MM.1S (cell line): ENCODE data around the gene ST6GALNAC6.

ENCODE experiments used
- DNase-seq: peaks from one replicate; pipeline ENCODE4 v3.0.0-alpha.2; 2015
- H2AFZ ChIP-seq: fragments of 300-600 bp; sonication (generic); 2 replicates; pipeline ENCODE4 v1.6.0; 2016; ENCODE audit warnings: antibody characterized with exemption, low read length
- H3F3A ChIP-seq: fragments of 300-600 bp; sonication (generic); 2 replicates; pipeline ENCODE4 v1.6.1; 2016; ENCODE audit warnings: mild to moderate bottlenecking, antibody characterized with exemption, low read length, moderate library complexity, mixed read lengths; ENCODE audit not compliant: insufficient read depth
- H3K27ac ChIP-seq: fragments of 300-600 bp; sonication (generic); 2 replicates; pipeline ENCODE4 v1.5.1; 2016; ENCODE audit warnings: mild to moderate bottlenecking, low read length
- H3K27me3 ChIP-seq: fragments of 300-600 bp; sonication (generic); replicated peaks from 2 replicates; pipeline ENCODE4 v1.6.0; 2016; ENCODE audit warnings: low read length; ENCODE audit not compliant: insufficient read depth
- H3K36me3 ChIP-seq: fragments of 300-600 bp; sonication (generic); replicated peaks from 2 replicates; pipeline ENCODE4 v1.6.1; 2016; ENCODE audit warnings: mild to moderate bottlenecking, low read length, mixed read lengths; ENCODE audit not compliant: insufficient read depth
- H3K4me1 ChIP-seq: fragments of 300-600 bp; sonication (generic); 2 replicates; pipeline ENCODE4 v1.6.1; 2016; ENCODE audit warnings: low read length, mixed read lengths
- H3K4me2 ChIP-seq: fragments of 300-600 bp; sonication (generic); 2 replicates; pipeline ENCODE4 v1.6.0; 2016; ENCODE audit warnings: low read depth, low read length
- H3K4me3 ChIP-seq: fragments of 300-600 bp; sonication (generic); 2 replicates; pipeline ENCODE4 v1.5.1; 2016; ENCODE audit warnings: low read length, mixed read lengths
- H3K79me2 ChIP-seq: fragments of 300-600 bp; sonication (generic); 2 replicates; pipeline ENCODE4 v1.6.1; 2016; ENCODE audit warnings: mixed run types, low read length, mixed read lengths
- H3K9ac ChIP-seq: fragments of 300-600 bp; sonication (generic); 2 replicates; pipeline ENCODE4 v1.6.1; 2016; ENCODE audit warnings: low read length, mixed read lengths
- H3K9me2 ChIP-seq: fragments of 300-600 bp; sonication (generic); replicated peaks from 2 replicates; pipeline ENCODE4 v1.6.1; 2016; ENCODE audit warnings: mild to moderate bottlenecking, low read length, mixed read lengths; ENCODE audit not compliant: insufficient read depth
- H3K9me3 ChIP-seq: fragments of 300-600 bp; sonication (generic); replicated peaks from 2 replicates; pipeline ENCODE4 v1.6.1; 2016; ENCODE audit warnings: mild to moderate bottlenecking, low read length, mixed read lengths; ENCODE audit not compliant: insufficient read depth
- H4K20me1 ChIP-seq: fragments of 300-600 bp; sonication (generic); 2 replicates; pipeline ENCODE4 v1.6.1; 2016; ENCODE audit warnings: mild to moderate bottlenecking, low read length, moderate library complexity, mixed read lengths; ENCODE audit not compliant: insufficient read depth
- EZH2 ChIP-seq: fragments of 300-600 bp; sonication (generic); optimal IDR thresholded peaks from 2 replicates; pipeline ENCODE3; 2017; ENCODE audit warnings: low read depth, mild to moderate bottlenecking, antibody characterized with exemption, low read length, mixed read lengths
- EZH2phosphoT487 ChIP-seq: fragments of 300-600 bp; sonication (generic); IDR thresholded peaks from 2 replicates; pipeline ENCODE4 v1.6.1; 2018; ENCODE audit warnings: antibody characterized with exemption, low read length
- TF ChIP-seq, protein P1 (sequence below): fragments of 300-600 bp; sonication (generic); IDR thresholded peaks from 2 replicates; pipeline ENCODE4 v1.5.1; 2016; ENCODE audit warnings: antibody characterized with exemption, low read length, mixed read lengths

Gene ST6GALNAC6

DNA sequence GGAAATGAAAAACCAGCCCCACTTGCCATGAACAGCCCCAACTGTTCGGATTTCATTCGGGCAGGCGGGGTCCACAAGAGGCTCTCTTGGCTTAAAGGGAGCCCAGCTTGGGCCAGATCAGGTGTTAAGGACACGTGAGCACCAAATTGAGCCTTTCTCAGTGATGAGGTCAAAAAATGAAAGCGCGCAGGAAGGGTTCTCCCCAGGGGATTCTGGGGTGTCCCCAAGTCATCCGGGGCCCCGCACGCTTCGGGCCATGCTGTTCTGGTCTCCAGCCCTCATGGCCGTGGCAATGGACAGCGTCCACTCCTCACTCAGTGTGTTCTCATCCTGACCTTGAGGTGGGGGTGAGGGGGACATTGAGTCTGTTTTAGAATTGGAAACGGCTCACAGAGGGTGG, 32.9 kb downstream of the ST6GALNAC6 start:
- Histone ChIP-seq H3K9me3 (no peaks in the 10 kb centered on the region), H3K27ac (no peak overlapping the region), H4K20me1 (no peaks in the 10 kb centered on the region), H3K4me1 (no peaks in the 10 kb centered on the region), H3F3A (no peaks in the 10 kb centered on the region), H3K4me2 (no peak overlapping the region), H3K36me3 (no peaks in the 10 kb centered on the region), H3K79me2 (no peaks in the 10 kb centered on the region), H3K9me2 (no peaks in the 10 kb centered on the region), H2AFZ (no peak overlapping the region), H3K9ac (no peak overlapping the region), H3K4me3 (no peak overlapping the region), H3K27me3 (no peaks in the 10 kb centered on the region)
- TF ChIP-seq EZH2phosphoT487 (no peak), EZH2 (no peak)
- TF ChIP-seq, protein P1, sequence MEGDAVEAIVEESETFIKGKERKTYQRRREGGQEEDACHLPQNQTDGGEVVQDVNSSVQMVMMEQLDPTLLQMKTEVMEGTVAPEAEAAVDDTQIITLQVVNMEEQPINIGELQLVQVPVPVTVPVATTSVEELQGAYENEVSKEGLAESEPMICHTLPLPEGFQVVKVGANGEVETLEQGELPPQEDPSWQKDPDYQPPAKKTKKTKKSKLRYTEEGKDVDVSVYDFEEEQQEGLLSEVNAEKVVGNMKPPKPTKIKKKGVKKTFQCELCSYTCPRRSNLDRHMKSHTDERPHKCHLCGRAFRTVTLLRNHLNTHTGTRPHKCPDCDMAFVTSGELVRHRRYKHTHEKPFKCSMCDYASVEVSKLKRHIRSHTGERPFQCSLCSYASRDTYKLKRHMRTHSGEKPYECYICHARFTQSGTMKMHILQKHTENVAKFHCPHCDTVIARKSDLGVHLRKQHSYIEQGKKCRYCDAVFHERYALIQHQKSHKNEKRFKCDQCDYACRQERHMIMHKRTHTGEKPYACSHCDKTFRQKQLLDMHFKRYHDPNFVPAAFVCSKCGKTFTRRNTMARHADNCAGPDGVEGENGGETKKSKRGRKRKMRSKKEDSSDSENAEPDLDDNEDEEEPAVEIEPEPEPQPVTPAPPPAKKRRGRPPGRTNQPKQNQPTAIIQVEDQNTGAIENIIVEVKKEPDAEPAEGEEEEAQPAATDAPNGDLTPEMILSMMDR, result no peak
- no peak for DNase-seq

DNA sequence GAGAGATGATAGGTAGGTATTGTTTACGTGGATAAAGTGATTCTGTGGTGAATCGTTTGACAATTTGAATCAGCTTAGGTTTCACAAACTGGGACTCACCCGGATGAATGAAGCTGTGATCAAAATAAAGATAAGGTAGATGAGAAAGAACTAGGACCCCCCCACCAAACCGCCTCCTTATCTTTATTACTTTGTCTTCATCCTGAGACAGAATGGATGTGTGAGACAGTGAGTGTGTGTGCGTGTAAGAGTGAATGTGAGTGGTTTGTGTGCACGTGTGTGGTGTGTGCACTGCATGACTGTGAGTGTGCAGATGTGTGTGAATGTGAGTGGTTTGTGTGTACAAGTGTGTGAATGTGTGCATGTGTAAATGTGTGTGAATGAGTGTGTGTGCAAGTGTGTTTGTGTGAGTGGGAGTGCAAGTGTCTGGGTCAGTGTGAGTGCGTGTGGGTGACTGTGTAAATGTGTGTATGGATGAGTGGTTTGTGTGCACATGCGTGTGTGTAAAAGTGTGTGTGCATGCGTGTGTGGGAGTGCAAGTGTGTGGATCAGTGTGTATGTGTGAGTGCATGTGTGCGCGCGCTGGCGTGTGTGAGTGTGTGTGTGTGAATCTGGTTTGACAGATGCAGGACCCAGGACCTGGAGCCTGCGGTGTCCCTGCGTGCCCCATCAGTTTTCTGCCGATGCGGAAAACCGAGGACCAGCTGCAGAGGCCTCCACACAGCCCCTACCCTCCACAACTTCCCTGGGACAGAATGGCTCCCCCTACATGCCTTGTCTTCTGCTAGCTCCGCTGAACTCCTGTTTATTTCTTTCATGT, 33.5 kb downstream of the ST6GALNAC6 start:
- no peaks in the 10 kb centered on the region for H3K27me3 ChIP-seq
- no peak overlapping the region for H3K9ac ChIP-seq
- no peaks in the 10 kb centered on the region for H3K9me2 ChIP-seq
- H3K27ac ChIP-seq, result no peak overlapping the region
- no peaks in the 10 kb centered on the region for H3K4me1 ChIP-seq
- H3F3A ChIP-seq, result no peaks in the 10 kb centered on the region
- no peak overlapping the region for H2AFZ ChIP-seq
- TF ChIP-seq, protein P1, result no peak
- no peak for DNase-seq
- H3K36me3 ChIP-seq, result no peaks in the 10 kb centered on the region
- H3K9me3 ChIP-seq, result no peaks in the 10 kb centered on the region
- H4K20me1 ChIP-seq, result no peaks in the 10 kb centered on the region
- H3K4me3 ChIP-seq, result no peak overlapping the region
- H3K79me2 ChIP-seq, result no peaks in the 10 kb centered on the region
- no peak overlapping the region for H3K4me2 ChIP-seq

DNA sequence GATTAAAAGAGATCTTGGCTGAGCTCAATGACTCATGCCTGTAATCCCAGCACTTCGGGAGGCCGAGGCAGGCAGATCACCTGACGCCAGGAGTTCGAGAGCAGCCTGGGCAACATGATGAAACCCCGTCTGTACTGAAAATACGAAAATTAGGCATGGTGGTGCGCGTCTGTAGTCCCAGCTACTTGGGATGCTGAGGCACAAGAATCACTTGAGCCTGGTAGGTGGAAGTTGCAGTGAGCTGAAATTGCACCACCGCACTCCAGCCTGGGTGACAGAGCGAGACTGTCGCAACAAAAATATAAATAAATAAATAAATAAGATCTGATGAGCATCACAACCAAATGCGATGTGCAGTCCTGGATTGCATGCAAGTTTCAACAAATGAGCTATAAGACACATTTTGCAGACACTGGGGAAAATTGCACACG, 36.2 kb downstream of the ST6GALNAC6 start:
- H3K4me3 ChIP-seq, result no peak overlapping the region
- no peak for DNase-seq

More for the DNA sequence above, 36.2 kb downstream of the ST6GALNAC6 start:
- H3K4me2 ChIP-seq, result no peak overlapping the region
- no peak overlapping the region for H2AFZ ChIP-seq
- H3K9me2 ChIP-seq, result no peaks in the 10 kb centered on the region
- no peak for TF ChIP-seq EZH2
- TF ChIP-seq, protein P1, result no peak
- H4K20me1 ChIP-seq, result no peaks in the 10 kb centered on the region
- H3K9me3 ChIP-seq, result no peaks in the 10 kb centered on the region
- H3K79me2 ChIP-seq, result no peaks in the 10 kb centered on the region
- H3K27ac ChIP-seq, result no peak overlapping the region
- H3K27me3 ChIP-seq, result no peaks in the 10 kb centered on the region
- no peaks in the 10 kb centered on the region for H3K4me1 ChIP-seq
- H3K36me3 ChIP-seq, result no peaks in the 10 kb centered on the region
- H3F3A ChIP-seq, result no peaks in the 10 kb centered on the region
- H3K9ac ChIP-seq, result no peak overlapping the region
